ENCODE measurements around the gene ARHGAP26.
A peak's percentile ranks its signal among the peaks of the same experiment; 100 is the strongest.

The ARHGAP26 gene, protein sequence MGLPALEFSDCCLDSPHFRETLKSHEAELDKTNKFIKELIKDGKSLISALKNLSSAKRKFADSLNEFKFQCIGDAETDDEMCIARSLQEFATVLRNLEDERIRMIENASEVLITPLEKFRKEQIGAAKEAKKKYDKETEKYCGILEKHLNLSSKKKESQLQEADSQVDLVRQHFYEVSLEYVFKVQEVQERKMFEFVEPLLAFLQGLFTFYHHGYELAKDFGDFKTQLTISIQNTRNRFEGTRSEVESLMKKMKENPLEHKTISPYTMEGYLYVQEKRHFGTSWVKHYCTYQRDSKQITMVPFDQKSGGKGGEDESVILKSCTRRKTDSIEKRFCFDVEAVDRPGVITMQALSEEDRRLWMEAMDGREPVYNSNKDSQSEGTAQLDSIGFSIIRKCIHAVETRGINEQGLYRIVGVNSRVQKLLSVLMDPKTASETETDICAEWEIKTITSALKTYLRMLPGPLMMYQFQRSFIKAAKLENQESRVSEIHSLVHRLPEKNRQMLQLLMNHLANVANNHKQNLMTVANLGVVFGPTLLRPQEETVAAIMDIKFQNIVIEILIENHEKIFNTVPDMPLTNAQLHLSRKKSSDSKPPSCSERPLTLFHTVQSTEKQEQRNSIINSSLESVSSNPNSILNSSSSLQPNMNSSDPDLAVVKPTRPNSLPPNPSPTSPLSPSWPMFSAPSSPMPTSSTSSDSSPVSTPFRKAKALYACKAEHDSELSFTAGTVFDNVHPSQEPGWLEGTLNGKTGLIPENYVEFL

GRCh38 chr5:142769793-142770649, at the start of gene ARHGAP26:
TSS of gene ARHGAP26 (plus strand) at chr5:142770377. CDS start at chr5:142770762, 385 bp downstream.
- DNase-seq (ENCODE audit: low read depth in 2 of 2, low spot score in 1 of 2), result peak; percentile 82 to 87

- DNase-seq (ENCODE audit: low read depth in 2 of 2, low spot score in 1 of 2), result no peak
Observed at GRCh38 chr5:142720641-142721271, 49.4 kb upstream of the ARHGAP26 start.

GRCh38 chr5:142722146-142722545, 48.0 kb upstream of the ARHGAP26 start:
- DNase-seq (ENCODE audit: low read depth in 2 of 2, low spot score in 1 of 2), result no peak

- DNase-seq (ENCODE audit: low read depth in 2 of 2, low spot score in 1 of 2), result no peak
Observed at GRCh38 chr5:142722896-142723295, 47.3 kb upstream of the ARHGAP26 start.

- DNase-seq (ENCODE audit: low read depth in 2 of 2, low spot score in 1 of 2), result no peak
Observed at GRCh38 chr5:142724821-142725220, 45.4 kb upstream of the ARHGAP26 start.

GRCh38 chr5:142725231-142726187, 44.7 kb upstream of the ARHGAP26 start:
- no peak for DNase-seq (ENCODE audit: low read depth in 2 of 2, low spot score in 1 of 2)

DNA sequence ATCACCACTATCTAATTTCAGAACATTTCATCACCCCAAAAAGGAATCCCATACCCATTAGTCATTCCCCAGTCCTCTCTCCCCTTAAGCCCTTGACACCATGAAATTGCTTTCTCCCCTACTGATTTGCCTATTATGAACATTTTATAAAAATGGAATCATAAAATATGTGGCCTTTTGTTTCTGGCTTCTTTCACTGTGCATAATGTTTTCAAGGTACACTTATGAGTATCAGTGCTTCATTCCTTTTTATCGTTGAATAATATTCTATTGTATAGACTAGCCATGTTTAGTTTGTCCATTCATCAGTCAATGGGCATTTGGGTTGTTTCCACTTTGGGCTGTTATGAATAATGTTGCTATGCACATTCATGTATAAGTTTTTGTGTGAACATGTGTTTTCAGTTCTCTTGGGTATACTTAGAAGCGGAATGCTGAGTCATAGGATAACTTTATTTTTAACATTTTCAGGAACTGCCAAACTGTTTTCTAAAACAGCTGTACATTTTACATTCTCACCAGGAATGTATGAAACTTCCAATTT, 43.9 kb upstream of the ARHGAP26 start:
- DNase-seq (ENCODE audit: low read depth in 2 of 2, low spot score in 1 of 2), result no peak

DNA sequence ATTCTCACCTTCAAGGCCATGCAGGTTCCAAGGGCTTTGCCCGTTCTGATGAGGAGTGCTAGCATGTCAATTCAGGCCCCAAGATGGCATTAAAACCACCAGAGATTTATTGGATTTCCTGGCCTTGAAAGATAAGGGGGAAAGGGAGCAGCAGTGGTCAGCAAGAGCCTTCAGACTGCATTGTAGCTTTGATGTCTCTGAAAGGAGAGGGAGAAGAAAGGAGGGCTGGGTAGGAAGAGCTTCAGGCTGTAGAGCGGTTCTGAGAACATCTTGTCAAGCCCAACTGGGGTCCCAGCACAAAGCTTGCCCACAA, 42.5 kb upstream of the ARHGAP26 start:
- no peak for DNase-seq (ENCODE audit: low read depth in 2 of 2, low spot score in 1 of 2)

- no peak for DNase-seq (ENCODE audit: low read depth in 2 of 2, low spot score in 1 of 2)
Observed at GRCh38 chr5:142735323-142736246, 34.6 kb upstream of the ARHGAP26 start.

GRCh38 chr5:142736247-142736632, 33.9 kb upstream of the ARHGAP26 start:
- no peak for DNase-seq (ENCODE audit: low read depth in 2 of 2, low spot score in 1 of 2)

DNA sequence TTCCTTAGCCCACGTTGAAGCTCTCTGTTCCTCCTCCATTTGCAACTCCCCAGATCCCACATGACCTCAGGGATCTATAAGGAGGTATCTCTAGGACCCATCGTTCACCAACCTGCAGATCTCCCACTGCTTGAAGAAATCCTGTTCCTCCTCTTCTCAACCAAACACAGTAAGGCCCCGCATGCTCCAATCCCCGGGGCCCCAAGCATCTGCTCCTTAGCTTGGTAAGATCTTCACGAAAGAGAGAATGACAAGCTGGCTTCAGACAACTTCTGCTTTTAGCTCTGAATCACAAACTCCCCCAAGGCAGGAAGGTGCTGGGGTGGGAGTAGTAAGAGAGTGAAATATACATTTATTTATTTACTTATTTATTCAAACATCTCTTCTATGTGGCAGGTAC, 33.0 kb upstream of the ARHGAP26 start:
- DNase-seq (ENCODE audit: low read depth in 2 of 2, low spot score in 1 of 2), result no peak

DNA sequence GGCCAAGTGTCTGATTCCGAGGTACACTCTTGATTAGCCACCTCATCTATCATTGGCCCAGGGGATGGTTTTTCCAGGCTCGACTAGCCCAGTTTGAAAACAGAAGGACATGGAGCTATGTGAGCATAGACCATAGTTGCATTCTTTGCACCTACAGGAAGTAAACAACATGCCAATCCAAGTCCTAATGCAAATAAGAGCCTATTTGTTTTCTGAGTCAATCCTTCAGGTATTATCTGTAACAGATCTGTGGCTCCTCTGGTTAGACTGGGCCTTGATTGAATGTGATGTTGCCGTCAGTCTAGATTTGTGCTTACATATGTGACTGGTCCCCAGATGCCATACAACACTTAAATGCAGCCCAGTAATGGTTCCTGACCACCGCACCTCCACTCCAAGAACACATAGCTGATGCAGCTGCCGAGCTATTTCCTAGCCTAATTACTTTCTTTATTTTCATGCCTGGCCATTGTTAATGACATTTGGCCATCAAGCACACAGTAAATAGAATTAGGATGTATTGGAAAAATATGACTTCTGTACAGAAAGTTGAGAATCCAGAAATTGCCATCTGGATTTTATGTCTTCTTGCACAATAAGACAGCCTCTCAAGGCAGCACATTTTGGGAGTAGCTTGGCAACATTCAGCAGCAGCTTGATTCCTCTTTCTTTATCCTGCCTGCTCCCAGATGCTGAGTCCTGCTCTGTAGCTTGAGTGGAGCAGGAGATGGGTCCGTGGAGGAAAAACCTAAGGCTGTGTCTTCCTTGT, 29.5 kb upstream of the ARHGAP26 start:
- DNase-seq (ENCODE audit: low read depth in 2 of 2, low spot score in 1 of 2), result no peak

- DNase-seq (ENCODE audit: low read depth in 2 of 2, low spot score in 1 of 2), result no peak
Observed at GRCh38 chr5:142743592-142744441, 26.4 kb upstream of the ARHGAP26 start.

DNA sequence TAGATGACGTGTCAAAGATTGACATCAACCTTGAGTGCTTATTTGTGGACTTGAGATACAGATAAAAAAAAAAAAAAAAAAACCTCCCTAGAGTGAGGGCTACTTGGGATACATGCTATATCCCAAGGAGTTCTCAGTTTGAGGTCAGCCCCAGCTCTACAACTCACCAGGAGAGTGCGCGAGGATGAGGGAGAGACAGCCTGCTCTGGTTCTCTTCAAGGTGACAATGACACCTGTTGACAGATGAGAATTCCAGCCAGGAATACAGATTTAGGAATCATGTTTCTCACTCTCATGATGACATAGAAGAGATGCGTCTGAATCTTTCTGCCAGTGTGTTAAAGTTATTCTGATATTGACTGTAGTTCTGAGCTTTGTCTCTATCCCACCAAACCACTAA, 24.9 kb upstream of the ARHGAP26 start:
- DNase-seq (ENCODE audit: low read depth in 2 of 2, low spot score in 1 of 2), result no peak

DNA sequence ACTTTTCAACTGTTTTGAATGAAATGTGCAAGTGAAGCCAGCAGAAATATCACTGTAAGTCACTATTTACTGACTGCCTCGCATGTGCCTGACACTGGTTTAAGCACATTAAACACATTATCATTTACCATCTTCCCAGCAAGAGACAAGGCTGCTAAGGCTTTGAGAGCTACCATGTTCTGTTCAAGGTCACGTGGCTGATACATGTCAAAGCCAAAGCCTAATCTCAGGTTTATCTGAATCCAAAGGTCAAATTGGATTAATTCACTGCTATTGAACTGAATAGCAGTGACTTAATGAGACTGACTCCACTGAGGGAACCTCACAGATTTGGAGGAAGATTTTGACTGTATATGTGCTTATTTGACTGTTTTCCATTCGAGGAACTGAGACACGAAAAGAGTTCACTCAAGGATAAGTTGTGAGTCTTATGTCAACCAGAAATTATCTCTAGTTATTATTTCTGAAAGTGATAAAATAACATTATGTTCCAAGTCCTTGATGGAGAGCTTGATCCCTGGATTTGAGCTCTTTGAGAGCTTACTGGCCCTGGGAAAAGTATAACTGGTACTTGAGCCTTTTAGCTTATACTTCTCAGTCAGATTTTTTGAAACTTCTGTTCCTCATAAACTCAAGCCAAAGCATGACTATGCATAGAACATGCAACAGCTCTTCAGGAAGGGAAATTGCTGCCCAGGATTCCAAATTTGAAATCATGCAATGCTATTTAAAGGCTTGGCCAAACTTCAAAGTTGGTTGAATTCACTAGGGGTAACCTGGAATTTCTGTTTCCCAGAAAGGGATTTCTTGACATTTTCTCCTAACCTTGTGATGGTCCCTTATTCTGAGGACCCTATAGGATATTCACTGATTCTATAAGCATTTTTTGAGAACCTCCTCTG, 23.4 kb upstream of the ARHGAP26 start:
- DNase-seq (ENCODE audit: low read depth in 2 of 2, low spot score in 1 of 2), result no peak

GRCh38 chr5:142748132-142748531, 22.0 kb upstream of the ARHGAP26 start:
- DNase-seq (ENCODE audit: low read depth in 2 of 2, low spot score in 1 of 2), result no peak
